ENCODE data around the gene IRF6. TPM values are rescaled to one million over a fixed set of nuclear protein-coding genes. Genes with fewer than 3 reads are reported as not detected.

IRF6 gene
- polyA plus RNA-seq, 2 donors, result 36.7 to 50.3 TPM

- 55 to 69% methylated on average over 11 of the region's 11 CpGs for WGBS, 2 donors
- Histone ChIP-seq H3K36me3 (ENCODE audit: control insufficient read depth in 2 of 2, insufficient read depth in 2 of 2, low read length in 1 of 2) (peaks cover 0 to 1% of the 10 kb centered on the region in 2 donors), H3K27me3 (ENCODE audit: control insufficient read depth in 1 of 2, insufficient read depth in 2 of 2, low read length in 2 of 2) (no peaks in the 10 kb centered on the region), H3K27ac (ENCODE audit: low read depth in 2 of 2, low read length in 1 of 2) (peak overlapping the region; percentile 81 to 86), H3K9me3 (ENCODE audit: control insufficient read depth in 2 of 2, insufficient read depth in 1 of 2, low read depth in 1 of 2, low read length in 1 of 2) (no peaks in the 10 kb centered on the region), H3K4me1 (ENCODE audit: control insufficient read depth in 2 of 2, insufficient read depth in 2 of 2, low read length in 1 of 2) (no peaks in the 10 kb centered on the region), H3K4me3 (ENCODE audit: low read depth in 1 of 2, low read length in 2 of 2) (no peak overlapping the region)
Measured at GRCh38 chr1:209825591-209826434, 19.9 kb upstream of the IRF6 start.

- H3K9me3 ChIP-seq (ENCODE audit: control insufficient read depth in 2 of 2, insufficient read depth in 1 of 2, low read depth in 1 of 2, low read length in 1 of 2), result no peaks in the 10 kb centered on the region
- no peaks in the 10 kb centered on the region for H3K27me3 ChIP-seq (ENCODE audit: control insufficient read depth in 1 of 2, insufficient read depth in 2 of 2, low read length in 2 of 2)
- no peaks in the 10 kb centered on the region for H3K4me1 ChIP-seq (ENCODE audit: control insufficient read depth in 2 of 2, insufficient read depth in 2 of 2, low read length in 1 of 2)
- WGBS, 2 donors, result 22 to 31% methylated on average over 12 of the region's 12 CpGs
- no peak overlapping the region for H3K4me3 ChIP-seq (ENCODE audit: low read depth in 1 of 2, low read length in 2 of 2)
- peak overlapping the region; percentile 80 to 86 for H3K27ac ChIP-seq (ENCODE audit: low read depth in 2 of 2, low read length in 1 of 2)
- no peaks in the 10 kb centered on the region for H3K36me3 ChIP-seq (ENCODE audit: control insufficient read depth in 2 of 2, insufficient read depth in 2 of 2, low read length in 1 of 2)
Measured at GRCh38 chr1:209823143-209824041, 17.4 kb upstream of the IRF6 start.

- no peaks in the 10 kb centered on the region for H3K36me3 ChIP-seq (ENCODE audit: control insufficient read depth in 2 of 2, insufficient read depth in 2 of 2, low read length in 1 of 2)
- no peak overlapping the region for H3K4me3 ChIP-seq (ENCODE audit: low read depth in 1 of 2, low read length in 2 of 2)
- peak overlapping the region in 1 of 2 donors; percentile 28 for H3K27ac ChIP-seq (ENCODE audit: low read depth in 2 of 2, low read length in 1 of 2)
- H3K9me3 ChIP-seq (ENCODE audit: control insufficient read depth in 2 of 2, insufficient read depth in 1 of 2, low read depth in 1 of 2, low read length in 1 of 2), result no peaks in the 10 kb centered on the region
- no peaks in the 10 kb centered on the region for H3K27me3 ChIP-seq (ENCODE audit: control insufficient read depth in 1 of 2, insufficient read depth in 2 of 2, low read length in 2 of 2)
- H3K4me1 ChIP-seq (ENCODE audit: control insufficient read depth in 2 of 2, insufficient read depth in 2 of 2, low read length in 1 of 2), result no peaks in the 10 kb centered on the region
- 53 to 64% methylated on average over 7 of the region's 7 CpGs for WGBS, 2 donors
Measured at GRCh38 chr1:209822706-209823105, 16.8 kb upstream of the IRF6 start.

- 47 to 52% methylated on average over 4 of the region's 4 CpGs for WGBS, 2 donors
- Histone ChIP-seq H3K27ac (ENCODE audit: low read depth in 2 of 2, low read length in 1 of 2) (peak overlapping the region in 1 of 2 donors; percentile 28), H3K27me3 (ENCODE audit: control insufficient read depth in 1 of 2, insufficient read depth in 2 of 2, low read length in 2 of 2) (no peaks in the 10 kb centered on the region), H3K9me3 (ENCODE audit: control insufficient read depth in 2 of 2, insufficient read depth in 1 of 2, low read depth in 1 of 2, low read length in 1 of 2) (no peaks in the 10 kb centered on the region), H3K4me1 (ENCODE audit: control insufficient read depth in 2 of 2, insufficient read depth in 2 of 2, low read length in 1 of 2) (no peaks in the 10 kb centered on the region), H3K4me3 (ENCODE audit: low read depth in 1 of 2, low read length in 2 of 2) (no peak overlapping the region), H3K36me3 (ENCODE audit: control insufficient read depth in 2 of 2, insufficient read depth in 2 of 2, low read length in 1 of 2) (no peaks in the 10 kb centered on the region)
Measured at GRCh38 chr1:209820986-209821385, 15.0 kb upstream of the IRF6 start.

- 50 to 53% methylated on average over 1 of the region's 1 CpG for WGBS, 2 donors
- Histone ChIP-seq H3K27me3 (ENCODE audit: control insufficient read depth in 1 of 2, insufficient read depth in 2 of 2, low read length in 2 of 2) (no peaks in the 10 kb centered on the region), H3K27ac (ENCODE audit: low read depth in 2 of 2, low read length in 1 of 2) (no peak overlapping the region), H3K4me1 (ENCODE audit: control insufficient read depth in 2 of 2, insufficient read depth in 2 of 2, low read length in 1 of 2) (peaks cover 0 to 3% of the 10 kb centered on the region in 2 donors), H3K36me3 (ENCODE audit: control insufficient read depth in 2 of 2, insufficient read depth in 2 of 2, low read length in 1 of 2) (no peaks in the 10 kb centered on the region), H3K4me3 (ENCODE audit: low read depth in 1 of 2, low read length in 2 of 2) (no peak overlapping the region), H3K9me3 (ENCODE audit: control insufficient read depth in 2 of 2, insufficient read depth in 1 of 2, low read depth in 1 of 2, low read length in 1 of 2) (no peaks in the 10 kb centered on the region)
Measured at GRCh38 chr1:209819058-209819457, 13.1 kb upstream of the IRF6 start.

GRCh38 chr1:209817691-209818090, 11.7 kb upstream of the IRF6 start:
- Histone ChIP-seq H3K36me3 (ENCODE audit: control insufficient read depth in 2 of 2, insufficient read depth in 2 of 2, low read length in 1 of 2) (no peaks in the 10 kb centered on the region), H3K27ac (ENCODE audit: low read depth in 2 of 2, low read length in 1 of 2) (no peak overlapping the region), H3K4me1 (ENCODE audit: control insufficient read depth in 2 of 2, insufficient read depth in 2 of 2, low read length in 1 of 2) (peaks cover 0 to 3% of the 10 kb centered on the region in 2 donors), H3K4me3 (ENCODE audit: low read depth in 1 of 2, low read length in 2 of 2) (no peak overlapping the region), H3K9me3 (ENCODE audit: control insufficient read depth in 2 of 2, insufficient read depth in 1 of 2, low read depth in 1 of 2, low read length in 1 of 2) (no peaks in the 10 kb centered on the region), H3K27me3 (ENCODE audit: control insufficient read depth in 1 of 2, insufficient read depth in 2 of 2, low read length in 2 of 2) (no peaks in the 10 kb centered on the region)
- WGBS, 2 donors, result 92 to 100% methylated on average over 1 of the region's 1 CpG

- H3K9me3 ChIP-seq (ENCODE audit: control insufficient read depth in 2 of 2, insufficient read depth in 1 of 2, low read depth in 1 of 2, low read length in 1 of 2), result no peaks in the 10 kb centered on the region
- no peak overlapping the region for H3K4me3 ChIP-seq (ENCODE audit: low read depth in 1 of 2, low read length in 2 of 2)
- H3K27ac ChIP-seq (ENCODE audit: low read depth in 2 of 2, low read length in 1 of 2), result peak overlapping the region; percentile 96 to 98
- H3K27me3 ChIP-seq (ENCODE audit: control insufficient read depth in 1 of 2, insufficient read depth in 2 of 2, low read length in 2 of 2), result no peaks in the 10 kb centered on the region
- H3K4me1 ChIP-seq (ENCODE audit: control insufficient read depth in 2 of 2, insufficient read depth in 2 of 2, low read length in 1 of 2), result peaks cover 0 to 3% of the 10 kb centered on the region in 2 donors
- no peaks in the 10 kb centered on the region for H3K36me3 ChIP-seq (ENCODE audit: control insufficient read depth in 2 of 2, insufficient read depth in 2 of 2, low read length in 1 of 2)
- WGBS, 2 donors, result 52 to 59% methylated on average over 3 of the region's 3 CpGs
Measured at GRCh38 chr1:209816923-209817322, 11.0 kb upstream of the IRF6 start.

- Histone ChIP-seq H3K36me3 (ENCODE audit: control insufficient read depth in 2 of 2, insufficient read depth in 2 of 2, low read length in 1 of 2) (no peaks in the 10 kb centered on the region), H3K27ac (ENCODE audit: low read depth in 2 of 2, low read length in 1 of 2) (peak overlapping the region; percentile 98)
Measured at GRCh38 chr1:209815931-209816341, 10.0 kb upstream of the IRF6 start.

GRCh38 chr1:209815490-209815889, 9.5 kb upstream of the IRF6 start:
- Histone ChIP-seq H3K9me3 (ENCODE audit: control insufficient read depth in 2 of 2, insufficient read depth in 1 of 2, low read depth in 1 of 2, low read length in 1 of 2) (no peaks in the 10 kb centered on the region), H3K4me1 (ENCODE audit: control insufficient read depth in 2 of 2, insufficient read depth in 2 of 2, low read length in 1 of 2) (peaks cover 0 to 3% of the 10 kb centered on the region in 2 donors), H3K27me3 (ENCODE audit: control insufficient read depth in 1 of 2, insufficient read depth in 2 of 2, low read length in 2 of 2) (no peaks in the 10 kb centered on the region), H3K4me3 (ENCODE audit: low read depth in 1 of 2, low read length in 2 of 2) (no peak overlapping the region), H3K27ac (ENCODE audit: low read depth in 2 of 2, low read length in 1 of 2) (peak overlapping the region; percentile 98), H3K36me3 (ENCODE audit: control insufficient read depth in 2 of 2, insufficient read depth in 2 of 2, low read length in 1 of 2) (no peaks in the 10 kb centered on the region)
- WGBS, 2 donors, result 42 to 58% methylated on average over 3 of the region's 3 CpGs

More at GRCh38 chr1:209815931-209816341, 10.0 kb upstream of the IRF6 start:
- 44 to 57% methylated on average over 6 of the region's 6 CpGs for WGBS, 2 donors
- H3K9me3 ChIP-seq (ENCODE audit: control insufficient read depth in 2 of 2, insufficient read depth in 1 of 2, low read depth in 1 of 2, low read length in 1 of 2), result no peaks in the 10 kb centered on the region
- no peak overlapping the region for H3K4me3 ChIP-seq (ENCODE audit: low read depth in 1 of 2, low read length in 2 of 2)
- peaks cover 0 to 3% of the 10 kb centered on the region in 2 donors for H3K4me1 ChIP-seq (ENCODE audit: control insufficient read depth in 2 of 2, insufficient read depth in 2 of 2, low read length in 1 of 2)
- H3K27me3 ChIP-seq (ENCODE audit: control insufficient read depth in 1 of 2, insufficient read depth in 2 of 2, low read length in 2 of 2), result no peaks in the 10 kb centered on the region

Data from esophagus (tissue), 2 donors.